Motor neuron (in vitro differentiated cells): ENCODE data around the gene STXBP5. TPM values are rescaled to one million over a fixed set of nuclear protein-coding genes. Genes with fewer than 3 reads are reported as not detected.

Source experiments
- ATAC-seq, 8 experiments: fragments of 200-7000 bp; cut with Tn5 transposase; replicated peaks in 6 of 8; 2 replicates each; pipeline ENCODE4 v1.8.0; 2021; ENCODE audit warnings: mild to moderate bottlenecking in 8 of 8, moderate library complexity in 8 of 8
- H3K27ac ChIP-seq, 2 donors: fragments of 250-450 bp; sonication (Bioruptor Pico); 2 replicates each; pipeline ENCODE4 v1.9.0; 2021; ENCODE audit warnings: antibody characterized with exemption in 2 of 2, mild to moderate bottlenecking in 2 of 2, moderate library complexity in 1 of 2
- H3K4me1 ChIP-seq, 2 donors: fragments of 250-450 bp; sonication (Bioruptor Pico); replicated peaks in 1 of 2; 2 replicates each; pipeline ENCODE4 v1.6.1; 2021; ENCODE audit warnings: antibody characterized with exemption in 2 of 2, mild to moderate bottlenecking in 2 of 2, moderate library complexity in 1 of 2
- H3K4me3 ChIP-seq, 5 donors: fragments of 250-450 bp; sonication (Bioruptor Pico); 2 replicates each; pipeline ENCODE4 v1.9.0; 2021; ENCODE audit warnings: antibody characterized with exemption in 5 of 5, mild to moderate bottlenecking in 5 of 5, moderate library complexity in 4 of 5
- WGBS, 10 experiments: fragments of 450-650 bp; shearing (Covaris generic); methylation state at CpG; one replicate each; pipeline ENCODE4 v1.0.0; 2022; 5-methylcytosine and 5-hydroxymethylcytosine counted together
- in situ Hi-C, 9 experiments: fragments of 400-800 bp; cut with MboI; loops; one replicate each; pipeline ENCODE4 v1.15.0; 2021; ENCODE audit warnings: low sequenced_read_pairs in 9 of 9, low pct_unique_long_range_greater_than_20kb in 2 of 9; ENCODE audit not compliant: unreplicated experiment in 9 of 9
- total RNA-seq, 8 experiments: library from RNA; unstranded; fragments of 300-600 nt; gene quantifications; 2 replicates each; pipeline versions ENCODE4 v1.2.3 to v1.2.4, GENCODE V29; 2022

Gene STXBP5
- total RNA-seq, 8 experiments from 2014 or later = 9.0 to 24.3 (median 14.1) TPM

DNA sequence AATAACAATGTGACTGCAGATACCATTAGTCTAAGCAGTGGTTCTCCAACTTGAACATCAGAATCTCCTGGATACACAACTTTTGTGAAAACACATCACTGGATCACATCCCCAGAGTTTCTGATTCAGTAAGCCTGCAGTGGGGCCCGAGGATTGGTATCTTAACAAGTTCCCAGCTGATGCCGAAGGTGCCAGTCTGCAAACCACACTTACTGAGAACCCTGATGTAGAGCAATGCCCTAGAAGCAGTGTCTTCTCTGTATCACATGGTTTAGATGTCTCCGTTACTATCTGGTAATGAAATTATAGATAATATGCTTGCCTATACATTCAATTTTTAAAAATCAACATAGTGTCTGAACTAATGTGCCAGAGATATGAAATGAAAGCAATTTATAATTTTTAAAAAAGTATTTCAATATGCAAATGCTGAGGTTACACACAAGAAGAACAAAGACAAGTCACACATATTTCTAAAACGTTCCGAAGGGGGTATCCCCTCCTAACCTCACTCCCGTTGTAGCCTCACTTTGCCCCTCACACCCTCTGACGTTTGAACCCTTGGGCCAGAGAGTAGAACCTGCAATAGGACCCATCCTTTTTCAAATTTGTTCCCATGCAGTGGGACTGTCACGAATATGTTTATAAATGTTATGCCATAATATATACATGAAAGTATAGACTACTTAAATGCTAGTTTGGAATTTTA, 188.9 kb downstream of the STXBP5 start:
- H3K4me3 ChIP-seq = no peak overlapping the region
- H3K4me1 ChIP-seq = no peaks in the 10 kb centered on the region
- WGBS, 10 experiments = 46 to 97% (median 73%) methylated on average over 2 to 6 of the region's 8 CpGs; no CpG with 5 or more reads in 1 of the 10 experiments
- no peak for ATAC-seq
- in situ Hi-C loops = loop anchor here in 1 of 9 experiments (25.0 kb wide), 1 partner anchor 769 kb away; no protein-coding TSS in a partner anchor
- H3K27ac ChIP-seq = no peak overlapping the region

DNA sequence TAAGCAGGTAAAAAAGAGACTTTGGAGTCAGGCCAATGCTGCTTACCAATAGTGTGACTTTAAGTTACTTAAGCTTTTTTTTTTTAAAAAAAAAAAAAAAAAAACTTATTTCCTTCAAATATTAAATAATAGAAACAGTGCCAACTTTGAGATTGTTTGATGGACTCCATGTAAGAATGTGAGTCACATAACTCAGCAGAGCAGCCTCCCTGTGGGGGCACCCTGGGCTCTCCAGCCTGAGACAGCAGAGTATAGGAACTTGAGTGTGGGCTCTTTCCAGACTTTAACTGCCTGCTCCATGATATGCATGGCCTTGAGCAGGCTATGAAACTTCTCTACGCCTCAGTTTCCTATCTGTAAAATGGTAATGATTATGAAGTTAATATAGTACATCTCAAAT, 190.9 kb downstream of the STXBP5 start:
- WGBS, 10 experiments = 78 to 100% (median 100%) methylated on average over 1 of the region's 1 CpG; no CpG with 5 or more reads in 2 of the 10 experiments
- Histone ChIP-seq H3K4me3 (no peak overlapping the region), H3K4me1 (no peaks in the 10 kb centered on the region), H3K27ac (no peak overlapping the region)
- no peak for ATAC-seq
- in situ Hi-C loops = loop anchor here in 1 of 9 experiments (25.0 kb wide), 1 partner anchor 767 kb away; no protein-coding TSS in a partner anchor

DNA sequence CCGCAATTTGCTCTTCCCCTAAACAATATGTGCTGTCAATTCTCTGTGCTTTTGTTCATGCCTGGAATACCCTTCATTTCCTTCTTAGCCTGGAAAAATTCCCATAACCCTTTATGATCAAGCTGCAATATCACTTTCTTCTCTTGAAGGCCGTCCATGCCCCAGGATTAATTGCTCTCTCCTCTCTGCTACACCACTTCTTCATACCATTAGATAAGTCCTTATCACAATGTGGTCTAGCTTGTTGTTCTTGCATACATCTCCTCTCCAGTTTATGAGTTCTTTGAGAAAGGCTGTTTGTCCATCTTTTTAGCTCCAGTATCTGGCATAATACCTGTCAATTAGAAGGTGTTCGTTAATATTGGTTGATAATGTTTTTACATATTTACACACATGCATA, 193.1 kb downstream of the STXBP5 start:
- H3K4me1 ChIP-seq = no peaks in the 10 kb centered on the region
- no peak overlapping the region for H3K27ac ChIP-seq
- ATAC-seq = no peak
- WGBS, 10 experiments = 78 to 100% (median 86%) methylated on average over 1 to 3 of the region's 3 CpGs; no CpG with 5 or more reads in 2 of the 10 experiments
- no peak overlapping the region for H3K4me3 ChIP-seq
- in situ Hi-C loops = loop anchor here in 1 of 9 experiments (25.0 kb wide), 1 partner anchor 765 kb away; no protein-coding TSS in a partner anchor

DNA sequence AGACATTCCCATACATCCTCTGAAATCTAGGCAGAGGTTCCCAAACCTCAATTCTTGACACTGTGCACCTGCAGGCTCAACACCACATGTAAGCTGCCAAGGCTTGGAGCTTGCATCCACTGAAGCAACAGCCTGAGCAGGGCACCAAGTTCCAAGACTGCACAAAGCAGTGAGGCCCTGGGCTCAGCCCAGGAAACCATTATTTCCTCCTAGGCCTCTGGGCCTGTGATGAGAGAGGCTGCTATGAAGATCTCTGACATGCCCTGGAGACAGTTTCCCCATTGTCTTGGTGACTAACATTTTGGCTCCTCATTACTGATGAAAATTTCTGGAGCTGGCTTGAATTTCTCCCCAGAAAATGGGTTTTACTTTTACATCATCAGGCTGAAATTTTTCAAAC, 196.8 kb downstream of the STXBP5 start:
- in situ Hi-C loops = no loop called here
- Histone ChIP-seq H3K4me1 (no peaks in the 10 kb centered on the region), H3K27ac (no peak overlapping the region), H3K4me3 (no peak overlapping the region)
- ATAC-seq = no peak

DNA sequence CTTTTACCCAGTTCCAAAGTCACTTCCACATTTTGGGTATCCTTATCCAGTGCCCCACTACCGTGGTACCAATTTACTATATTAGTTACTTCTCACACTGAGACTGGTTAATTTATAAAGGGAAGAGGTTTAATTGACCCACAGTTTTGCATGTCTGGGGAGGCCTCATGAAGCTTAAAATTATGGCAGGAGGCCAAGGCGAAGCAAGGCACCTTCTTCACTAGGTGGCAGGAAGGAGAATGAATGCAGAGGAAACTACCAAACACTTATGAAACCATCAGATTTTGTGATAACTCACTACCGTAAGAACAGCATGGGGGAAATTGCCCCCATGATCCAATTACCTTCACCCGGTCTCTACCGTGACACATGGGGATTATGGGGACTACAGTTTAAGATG, 197.6 kb downstream of the STXBP5 start:
- no peak for ATAC-seq
- in situ Hi-C loops = no loop called here
- Histone ChIP-seq H3K27ac (no peak overlapping the region), H3K4me3 (no peak overlapping the region), H3K4me1 (no peaks in the 10 kb centered on the region)
- WGBS, 10 experiments = 40 to 100% (median 87%) methylated on average over 1 to 5 of the region's 5 CpGs; no CpG with 5 or more reads in 2 of the 10 experiments

DNA sequence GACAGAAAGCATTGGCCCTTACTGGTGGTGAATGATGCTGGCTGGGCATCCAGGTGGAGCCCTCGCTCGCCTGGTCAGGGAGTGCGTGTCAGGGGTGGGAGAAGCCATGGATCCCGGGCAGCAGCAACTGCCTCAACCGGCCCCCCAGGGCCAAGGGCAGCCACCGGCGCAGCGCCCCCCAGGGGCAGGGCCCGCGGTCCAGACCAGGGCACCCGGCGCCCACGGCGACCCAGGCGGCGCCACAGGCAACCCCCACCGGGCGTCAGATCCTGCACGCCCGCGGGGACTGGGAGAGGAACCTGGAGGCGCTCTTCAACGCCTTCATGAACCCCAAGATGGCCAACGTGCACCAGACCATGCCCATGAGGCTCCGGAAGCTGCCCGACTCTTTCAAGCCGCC, 202.6 kb downstream of the STXBP5 start:
- Histone ChIP-seq H3K4me1 (no peaks in the 10 kb centered on the region), H3K27ac (no peak overlapping the region), H3K4me3 (no peak overlapping the region)
- no peak for ATAC-seq
- in situ Hi-C loops = no loop called here
- 100% methylated on average over 4 of the region's 27 CpGs; no CpG with 5 or more reads in 9 of the 10 experiments for WGBS, 10 experiments

DNA sequence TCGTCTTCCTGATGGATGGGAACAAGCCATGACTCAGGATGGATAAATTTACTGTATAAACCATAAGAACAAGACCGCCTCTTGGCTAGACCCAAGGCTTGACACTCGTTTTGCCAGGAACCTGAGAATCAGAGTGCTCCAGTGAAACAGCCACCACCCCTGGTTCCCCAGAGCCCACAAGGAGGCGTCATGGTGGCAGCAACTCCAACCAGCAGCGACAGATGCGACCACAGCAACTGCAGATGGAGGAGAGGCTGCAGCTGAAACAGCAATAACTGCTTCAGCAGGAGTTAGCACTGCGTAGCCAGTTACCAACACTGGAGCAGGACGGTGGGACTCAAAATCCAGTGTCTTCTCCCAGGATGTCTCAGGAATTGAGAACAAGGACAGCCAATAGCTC, 203.4 kb downstream of the STXBP5 start:
- WGBS, 10 experiments = 48 to 90% (median 77%) methylated on average over 1 to 5 of the region's 8 CpGs; no CpG with 5 or more reads in 2 of the 10 experiments
- Histone ChIP-seq H3K4me3 (no peak overlapping the region), H3K27ac (no peak overlapping the region), H3K4me1 (no peaks in the 10 kb centered on the region)
- ATAC-seq = no peak
- in situ Hi-C loops = no loop called here

DNA sequence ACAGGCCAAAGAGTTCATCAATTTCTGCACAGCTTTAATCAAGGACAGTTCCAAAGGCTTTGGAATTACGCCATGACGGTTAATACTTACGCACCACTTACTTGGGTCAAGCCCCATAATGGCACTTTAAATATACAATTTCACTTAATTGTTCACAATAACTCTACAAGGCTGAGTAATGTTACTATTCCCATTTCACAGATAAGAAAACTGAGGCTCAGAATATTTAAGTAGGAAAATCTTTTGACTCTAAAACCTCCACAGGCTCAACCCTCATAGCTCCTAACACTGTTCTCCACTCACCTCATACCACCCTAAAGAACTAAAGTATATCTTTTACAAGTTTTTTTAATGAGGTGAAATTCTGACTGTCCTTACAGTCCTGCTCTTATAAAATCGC, 212.4 kb downstream of the STXBP5 start:
- no peak overlapping the region for H3K27ac ChIP-seq
- in situ Hi-C loops = no loop called here
- H3K4me1 ChIP-seq = no peaks in the 10 kb centered on the region
- 63 to 100% (median 80%) methylated on average over 3 to 4 of the region's 4 CpGs; no CpG with 5 or more reads in 2 of the 10 experiments for WGBS, 10 experiments
- no peak for ATAC-seq
- no peak overlapping the region for H3K4me3 ChIP-seq

DNA sequence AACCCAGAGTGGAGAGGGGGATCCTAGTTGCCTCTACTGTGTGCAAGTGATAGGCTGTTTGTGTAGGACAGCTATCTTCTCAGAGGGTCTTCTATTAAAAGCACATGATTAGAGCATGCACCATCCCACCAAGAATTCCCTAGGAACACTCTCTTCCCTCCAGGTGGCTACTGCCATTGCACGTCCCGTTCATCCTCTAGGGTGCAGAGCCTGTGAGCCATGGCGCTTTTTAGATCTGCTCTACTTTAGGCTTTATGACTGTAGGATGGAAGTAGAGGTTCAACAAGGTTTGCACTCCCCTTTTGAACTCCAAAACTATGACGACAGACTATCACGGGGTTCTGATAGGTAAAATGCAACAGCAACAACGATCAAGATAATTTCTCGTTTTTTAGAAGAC, 213.7 kb downstream of the STXBP5 start:
- Histone ChIP-seq H3K27ac (no peak overlapping the region), H3K4me3 (no peak overlapping the region), H3K4me1 (no peaks in the 10 kb centered on the region)
- 41 to 100% (median 85%) methylated on average over 1 to 7 of the region's 7 CpGs; no CpG with 5 or more reads in 2 of the 10 experiments for WGBS, 10 experiments
- in situ Hi-C loops = no loop called here
- no peak for ATAC-seq

DNA sequence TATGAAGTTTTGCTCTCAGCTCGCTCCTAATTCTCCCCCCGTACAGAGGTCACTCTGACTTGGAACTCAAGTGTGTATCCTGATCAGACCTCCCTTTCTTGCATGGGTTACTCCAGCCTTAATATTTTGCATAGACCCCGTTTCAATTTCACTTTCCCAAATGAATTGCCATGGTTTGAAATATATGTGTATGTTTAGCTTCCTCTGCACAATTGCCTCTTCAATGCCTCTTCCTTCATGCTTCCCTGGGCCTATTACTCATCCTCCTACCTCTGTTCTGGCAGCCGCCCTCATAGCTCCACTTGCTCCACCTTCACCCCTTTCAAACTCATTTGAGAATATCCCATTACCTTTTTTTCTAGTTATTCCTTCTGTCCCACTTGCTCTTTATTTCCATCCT, 214.3 kb downstream of the STXBP5 start:
- no peak for ATAC-seq

DNA sequence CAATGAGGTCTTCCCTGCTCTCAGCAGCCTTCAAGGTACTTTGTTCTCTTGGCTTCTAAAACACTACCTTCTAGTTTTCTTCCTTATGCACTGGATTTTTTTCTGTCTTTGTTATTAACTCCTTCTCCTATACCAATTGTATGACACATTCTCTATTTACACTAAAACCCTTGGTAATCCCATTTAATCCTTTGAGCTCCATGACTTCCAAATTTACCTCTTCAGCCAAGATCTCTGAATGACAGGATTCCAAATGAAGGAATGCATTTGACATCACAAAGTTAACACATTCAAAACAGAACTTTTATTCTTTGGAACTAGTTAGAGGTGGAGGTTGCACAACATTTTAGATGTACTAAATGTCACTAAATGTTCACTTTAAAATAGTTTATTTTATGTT, 217.7 kb downstream of the STXBP5 start:
- H3K4me1 ChIP-seq = no peaks in the 10 kb centered on the region
- no peak overlapping the region for H3K27ac ChIP-seq
- no peak for ATAC-seq
- H3K4me3 ChIP-seq = no peak overlapping the region
- in situ Hi-C loops = no loop called here

More for the DNA sequence above, 214.3 kb downstream of the STXBP5 start:
- H3K4me3 ChIP-seq = no peak overlapping the region
- in situ Hi-C loops = no loop called here
- 10 to 100% (median 83%) methylated on average over 1 to 4 of the region's 4 CpGs for WGBS, 10 experiments
- no peaks in the 10 kb centered on the region for H3K4me1 ChIP-seq
- no peak overlapping the region for H3K27ac ChIP-seq

DNA sequence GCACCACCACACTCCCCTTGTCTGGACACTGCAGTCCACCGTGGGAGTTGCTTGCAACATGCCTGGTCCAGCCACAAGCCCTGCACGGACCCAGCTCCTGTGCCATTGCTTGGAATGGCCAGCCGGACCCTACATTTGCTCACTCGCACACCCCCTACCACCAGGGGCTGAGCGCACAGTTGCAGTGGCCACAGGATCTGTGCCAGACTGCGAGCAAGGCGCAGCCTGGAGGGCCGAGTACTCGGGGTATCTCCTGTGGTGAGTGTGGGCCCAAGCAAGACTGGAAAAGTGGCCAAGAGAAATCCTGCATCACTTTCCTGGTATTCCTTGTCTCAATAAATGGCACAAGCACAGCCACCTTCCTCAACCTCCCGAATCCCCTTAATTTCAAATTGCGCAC, 218.9 kb downstream of the STXBP5 start:
- Histone ChIP-seq H3K27ac (no peak overlapping the region), H3K4me1 (no peaks in the 10 kb centered on the region), H3K4me3 (no peak overlapping the region)
- in situ Hi-C loops = no loop called here
- 20 to 100% (median 86%) methylated on average over 2 to 7 of the region's 11 CpGs; no CpG with 5 or more reads in 5 of the 10 experiments for WGBS, 10 experiments
- ATAC-seq = no peak

DNA sequence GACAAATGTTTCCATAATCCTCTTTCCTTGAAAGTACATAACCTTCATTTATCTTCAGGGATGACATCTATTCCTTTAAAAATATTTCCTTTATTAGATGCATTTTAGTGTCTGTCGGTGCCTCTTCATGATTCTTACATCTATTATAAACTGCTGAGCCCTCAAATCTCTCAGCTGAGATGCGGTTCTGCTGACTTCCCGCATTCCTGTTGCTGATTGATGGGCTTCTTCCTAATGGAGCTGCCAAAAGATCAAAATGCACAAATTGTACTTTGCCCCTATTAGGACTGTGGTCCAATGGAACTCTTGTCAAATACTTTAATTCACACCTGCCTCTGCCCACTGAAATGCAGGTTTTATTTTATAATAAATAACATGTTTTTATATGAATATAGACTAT, 225.6 kb downstream of the STXBP5 start:
- Histone ChIP-seq H3K27ac (no peak overlapping the region), H3K4me1 (no peaks in the 10 kb centered on the region), H3K4me3 (no peak overlapping the region)
- no peak for ATAC-seq
- WGBS, 10 experiments = 17 to 83% (median 44%) methylated on average over 1 to 3 of the region's 3 CpGs
- in situ Hi-C loops = no loop called here

DNA sequence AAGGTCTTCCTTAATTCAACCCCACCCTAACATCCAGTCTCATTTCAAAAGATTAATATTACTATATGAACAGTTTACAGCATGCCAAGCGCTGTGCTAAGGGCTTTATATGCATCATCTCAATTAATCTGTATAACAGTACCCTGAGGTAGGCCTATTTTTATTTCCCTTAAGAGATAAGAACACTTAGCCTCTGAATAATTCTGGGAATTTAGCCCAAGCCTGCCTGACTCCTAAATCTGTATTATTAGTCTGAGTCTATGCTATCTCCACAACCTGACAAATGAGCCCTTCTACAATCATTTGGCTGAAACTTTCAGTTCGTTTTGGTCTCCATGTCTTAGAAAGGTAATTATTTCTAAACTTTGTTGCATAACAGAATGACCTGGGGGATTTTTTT, 226.6 kb downstream of the STXBP5 start:
- 50 to 90% (median 83%) methylated on average over 1 to 2 of the region's 2 CpGs; no CpG with 5 or more reads in 1 of the 10 experiments for WGBS, 10 experiments
- no peak for ATAC-seq
- in situ Hi-C loops = no loop called here
- Histone ChIP-seq H3K27ac (no peak overlapping the region), H3K4me1 (no peaks in the 10 kb centered on the region), H3K4me3 (no peak overlapping the region)
